ENCODE measurements around the gene RFX8.

Gene RFX8

GRCh38 chr2:101415220-101415619 lies 59.7 kb downstream of the RFX8 start:
- DNase-seq (ENCODE audit: low read depth in 2 of 3, low spot score in 2 of 3), result no peak

DNA sequence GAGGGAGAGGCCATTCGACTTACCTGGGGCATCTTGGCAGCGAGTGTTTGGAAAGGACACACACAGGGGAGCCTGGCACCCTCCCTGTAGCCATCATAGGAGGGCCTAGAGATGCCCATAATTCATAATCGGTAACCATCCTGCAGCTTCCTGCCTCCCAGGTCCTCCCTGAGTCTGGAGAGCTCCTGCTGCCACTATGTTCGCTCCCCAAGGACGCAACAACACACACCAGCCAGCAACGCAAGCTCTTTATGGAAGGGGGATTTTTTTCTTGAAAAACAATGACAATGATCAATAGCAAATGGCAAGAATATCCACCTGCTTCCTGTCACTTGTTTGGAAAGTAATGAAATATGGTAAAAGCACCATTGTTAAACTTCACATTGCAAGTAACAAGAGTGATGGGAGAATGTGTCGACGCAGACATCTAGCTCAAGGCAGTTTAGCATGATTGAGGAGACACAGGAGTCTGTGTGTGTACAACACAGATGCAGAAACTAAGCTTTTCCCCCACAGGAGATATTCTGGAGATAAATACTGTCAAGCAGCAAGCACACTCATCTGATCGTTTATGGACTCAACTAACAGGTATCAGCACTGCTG lies 62.7 kb downstream of the RFX8 start:
- DNase-seq (ENCODE audit: low read depth in 2 of 3, low spot score in 2 of 3), result no peak

- no peak for DNase-seq (ENCODE audit: low read depth in 2 of 3, low spot score in 2 of 3)
Measured at GRCh38 chr2:101410746-101411145, 64.2 kb downstream of the RFX8 start.

DNA sequence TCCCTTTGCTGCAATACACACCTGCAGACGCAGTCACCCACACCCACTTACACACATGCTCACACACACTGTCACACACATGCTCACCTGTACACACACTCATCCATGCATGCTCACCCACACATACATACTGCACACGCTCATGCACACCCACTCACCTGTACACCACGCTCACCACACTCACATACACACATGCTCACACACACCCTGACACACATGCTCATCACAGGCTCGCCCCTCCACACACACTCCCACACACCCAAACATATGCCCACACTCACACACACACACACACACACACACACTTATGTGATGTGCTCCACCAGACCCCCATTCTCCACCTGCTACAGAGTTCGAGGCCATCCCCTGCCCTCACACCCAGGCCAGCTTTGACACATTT lies 64.8 kb downstream of the RFX8 start:
- no peak for DNase-seq (ENCODE audit: low read depth in 2 of 3, low spot score in 2 of 3)

GRCh38 chr2:101409699-101410098 lies 65.2 kb downstream of the RFX8 start:
- DNase-seq (ENCODE audit: low read depth in 2 of 3, low spot score in 2 of 3), result no peak

DNA sequence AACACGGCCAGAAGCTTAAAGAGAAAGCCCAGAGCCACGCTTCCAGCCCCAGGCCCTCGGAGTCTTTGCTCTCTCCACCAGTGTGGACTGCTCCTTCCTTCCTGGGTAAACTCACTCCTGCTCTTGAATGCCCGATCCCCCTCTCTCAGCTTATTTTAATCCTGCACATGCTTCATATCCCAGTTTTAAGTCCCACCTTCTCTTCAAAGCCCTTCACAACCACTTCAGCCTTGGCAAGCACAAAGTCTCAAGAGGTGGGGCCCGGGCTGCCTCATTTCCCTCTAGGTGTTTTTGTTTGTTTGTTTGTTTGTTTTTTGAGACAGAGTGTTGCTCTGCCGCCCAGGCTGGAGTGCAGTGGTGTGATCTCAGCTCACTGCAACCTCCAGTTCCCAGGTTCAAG lies 66.0 kb downstream of the RFX8 start:
- no peak for DNase-seq (ENCODE audit: low read depth in 2 of 3, low spot score in 2 of 3)

- DNase-seq (ENCODE audit: low read depth in 2 of 3, low spot score in 2 of 3), result no peak
Measured at GRCh38 chr2:101405351-101405899, 69.5 kb downstream of the RFX8 start.

- DNase-seq (ENCODE audit: low read depth in 2 of 3, low spot score in 2 of 3), result no peak
Measured at GRCh38 chr2:101403745-101404144, 71.2 kb downstream of the RFX8 start.

DNA sequence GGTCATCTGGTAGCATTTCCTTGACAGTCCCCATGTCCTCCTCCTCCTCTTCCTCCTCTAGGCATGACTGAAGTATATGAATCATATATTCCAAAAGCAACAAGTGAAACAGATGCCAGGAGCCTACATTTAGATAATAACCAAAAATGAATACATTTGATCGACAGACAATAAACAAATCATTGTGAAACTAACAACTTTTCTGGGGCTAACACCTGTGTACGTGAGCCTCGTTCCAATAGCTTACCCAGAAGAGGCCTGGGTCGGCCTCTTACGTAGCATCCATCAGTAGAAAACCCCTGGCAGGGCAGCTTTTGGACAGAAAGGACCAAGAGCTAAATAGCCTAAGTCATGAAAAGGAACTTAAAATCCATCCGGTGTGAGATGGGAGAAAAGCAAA lies 72.3 kb downstream of the RFX8 start:
- DNase-seq (ENCODE audit: low read depth in 2 of 3, low spot score in 2 of 3), result no peak

- no peak for DNase-seq (ENCODE audit: low read depth in 2 of 3, low spot score in 2 of 3)
Measured at GRCh38 chr2:101401906-101402305, 73.0 kb downstream of the RFX8 start.

- no peak for DNase-seq (ENCODE audit: low read depth in 2 of 3, low spot score in 2 of 3)
Measured at GRCh38 chr2:101401326-101401665, 73.6 kb downstream of the RFX8 start.

DNA sequence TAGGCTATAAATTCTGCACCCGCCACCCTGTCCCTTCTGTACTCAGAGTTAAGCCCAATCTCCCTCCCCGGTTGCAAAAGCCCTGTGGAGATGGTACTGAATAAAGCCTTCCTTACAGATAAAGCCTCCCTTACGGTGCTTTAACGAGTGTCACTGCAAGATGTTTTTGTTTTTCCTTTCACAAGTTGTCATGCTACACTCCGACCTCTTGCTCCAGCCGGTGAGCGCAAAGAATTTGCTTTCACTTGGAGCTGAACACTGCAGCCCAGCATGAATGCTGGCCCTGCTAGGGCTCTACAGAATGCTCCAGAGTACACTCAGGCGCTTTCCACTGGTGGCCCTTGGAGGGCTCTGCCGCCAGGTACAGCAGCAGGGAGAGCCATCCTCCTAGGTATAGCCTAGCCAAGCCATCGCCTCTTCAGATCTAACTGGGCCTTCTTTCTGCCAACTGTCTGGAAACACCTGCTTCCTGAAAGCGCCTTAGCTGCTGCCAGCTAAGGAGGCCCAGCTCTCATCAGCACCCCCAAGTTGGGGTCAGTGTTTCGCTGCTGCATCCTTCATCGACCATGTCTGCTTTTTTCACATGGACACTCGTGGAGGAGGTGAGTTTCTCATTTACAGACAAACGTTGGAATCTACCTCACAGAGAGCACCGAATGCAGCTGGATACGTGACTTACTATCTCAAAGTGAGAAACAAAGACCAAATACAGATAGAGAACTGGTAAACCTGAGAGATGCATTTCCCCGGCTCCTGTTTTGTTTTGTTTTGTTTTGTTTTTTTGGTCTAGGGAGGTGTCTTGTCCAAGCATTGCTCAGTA lies 74.2 kb downstream of the RFX8 start:
- no peak for DNase-seq (ENCODE audit: low read depth in 2 of 3, low spot score in 2 of 3)

GRCh38 chr2:101400048-101400447 lies 74.9 kb downstream of the RFX8 start:
- DNase-seq (ENCODE audit: low read depth in 2 of 3, low spot score in 2 of 3), result no peak

- no peak for DNase-seq (ENCODE audit: low read depth in 2 of 3, low spot score in 2 of 3)
Measured at GRCh38 chr2:101399021-101399799, 75.7 kb downstream of the RFX8 start.

DNA sequence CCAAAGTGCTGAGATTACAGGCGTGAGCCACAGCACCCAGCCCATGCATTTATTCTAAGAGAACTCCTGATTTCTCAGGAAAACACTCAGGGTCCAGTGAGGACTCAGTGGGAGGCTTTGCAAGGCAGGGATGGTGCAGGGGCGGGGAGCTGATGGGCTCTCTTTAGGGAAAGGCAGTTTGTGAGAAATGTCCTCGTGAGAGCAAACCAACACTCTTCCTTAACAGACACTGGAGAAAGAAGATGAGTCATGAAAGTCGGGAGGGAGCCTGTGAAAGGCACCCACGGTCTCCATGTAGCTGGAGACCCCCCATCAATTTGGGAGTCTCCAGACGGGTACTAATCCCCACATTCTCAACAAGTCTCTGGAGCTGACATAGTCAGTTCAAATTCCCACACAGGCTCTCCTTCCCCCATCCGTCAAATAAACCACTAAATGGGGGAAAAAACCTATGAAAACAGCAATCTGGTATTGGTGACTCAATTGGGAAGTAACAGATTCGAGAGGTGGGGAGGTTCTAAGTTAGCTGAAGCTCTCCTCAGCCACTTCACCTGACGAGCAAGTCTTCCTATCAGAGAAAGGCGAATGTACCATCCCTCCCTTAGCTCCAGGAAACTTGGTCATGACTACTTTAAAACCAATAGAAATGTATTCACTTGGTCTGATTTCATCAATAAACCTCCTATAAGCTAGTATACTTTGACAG lies 76.6 kb downstream of the RFX8 start:
- DNase-seq (ENCODE audit: low read depth in 2 of 3, low spot score in 2 of 3), result no peak

DNA sequence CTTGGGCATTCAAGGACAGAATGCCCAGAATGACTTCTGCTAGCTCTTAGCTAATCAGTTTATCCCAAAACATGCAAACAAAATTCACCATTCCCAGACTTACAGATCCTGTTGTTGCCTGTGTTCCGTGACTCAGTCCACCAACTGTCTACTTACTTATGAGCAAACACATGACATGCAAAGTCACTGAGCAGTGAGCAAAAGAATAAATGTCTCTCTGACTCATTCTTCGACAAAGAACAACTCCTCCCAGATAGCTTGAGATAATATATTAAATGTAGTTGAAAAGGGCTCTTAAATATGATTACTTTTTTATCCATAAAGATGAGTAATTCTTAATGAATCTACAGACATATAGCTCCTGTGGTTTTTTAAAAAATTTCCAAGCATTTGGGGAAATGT lies 78.6 kb downstream of the RFX8 start:
- no peak for DNase-seq (ENCODE audit: low read depth in 2 of 3, low spot score in 2 of 3)

- DNase-seq (ENCODE audit: low read depth in 2 of 3, low spot score in 2 of 3), result no peak
Measured at GRCh38 chr2:101395545-101396315, 79.2 kb downstream of the RFX8 start.

DNA sequence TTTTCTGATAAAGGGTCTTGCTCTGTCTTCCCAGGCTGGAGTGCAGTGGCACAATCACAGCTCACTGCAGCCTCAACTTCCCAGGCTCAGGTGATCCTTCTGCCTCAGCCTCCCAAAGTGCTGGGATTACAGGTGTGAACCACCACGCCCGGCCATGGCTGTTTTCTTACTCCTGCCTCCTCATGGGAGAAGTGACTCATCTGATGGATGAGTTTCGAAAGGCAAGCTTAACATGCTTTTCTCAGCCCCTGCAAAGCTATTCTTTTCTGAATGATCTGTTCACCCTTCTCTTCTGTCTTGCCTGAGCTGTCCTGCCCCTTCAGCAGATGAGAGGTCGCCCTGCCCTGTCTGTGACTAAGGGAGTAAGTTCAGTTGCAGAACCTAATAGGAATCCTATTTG lies 86.7 kb downstream of the RFX8 start:
- no peak for DNase-seq (ENCODE audit: low read depth in 2 of 3, low spot score in 2 of 3)

DNA sequence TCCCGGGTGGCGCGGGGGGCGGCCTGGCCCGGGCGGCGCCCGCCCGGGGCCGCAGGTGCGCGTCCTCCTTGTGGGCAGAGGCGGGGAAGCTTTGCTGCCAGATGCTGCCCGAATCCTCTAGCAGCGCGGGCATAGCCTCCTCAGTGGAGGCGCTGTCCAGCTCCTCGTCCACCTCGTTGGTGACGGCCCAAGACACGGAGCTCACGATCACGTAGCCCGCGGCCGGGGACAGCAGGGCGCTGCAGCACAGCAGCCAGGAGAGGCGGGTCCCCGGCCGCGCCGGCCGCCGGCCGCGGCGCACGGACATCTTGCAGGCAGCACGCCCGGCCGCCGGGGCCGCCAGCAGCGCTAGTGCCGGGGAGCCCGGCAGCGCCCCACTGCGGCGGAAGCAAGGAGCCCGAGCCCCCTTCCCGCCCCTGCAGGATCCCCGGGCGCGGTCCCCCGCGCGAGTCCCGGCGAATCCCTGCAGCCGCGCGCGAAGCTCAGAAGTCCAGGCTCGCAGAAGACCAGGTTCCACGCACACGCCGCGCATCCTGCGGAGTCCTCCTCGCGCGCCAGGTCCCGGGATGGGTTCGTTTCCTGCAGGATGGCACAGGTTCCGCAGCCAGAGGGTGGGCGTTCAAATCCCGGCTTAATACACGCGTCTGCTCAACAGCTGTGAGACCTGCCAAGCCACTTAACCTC lies 87.6 kb downstream of the RFX8 start, which contains the start of gene CREG2:
CREG2 (minus strand) TSS at position 353 of the 684 bp plus-strand sequence; CDS start at position 307, 46 bp downstream.
- DNase-seq (ENCODE audit: low read depth in 2 of 3, low spot score in 2 of 3), result peak; percentile 12 to 32 (median 20)
